DMS 273 (cell line): ENCODE results near the gene HEXD.
A peak's percentile ranks its signal among the peaks of the same experiment; 100 is the strongest.

ENCODE experiments used
- DNase-seq: peaks from one replicate; lab custom pipeline; 2025; ENCODE audit not compliant: unreplicated experiment; lab: John Stamatoyannopoulos, UW

Gene HEXD

DNA sequence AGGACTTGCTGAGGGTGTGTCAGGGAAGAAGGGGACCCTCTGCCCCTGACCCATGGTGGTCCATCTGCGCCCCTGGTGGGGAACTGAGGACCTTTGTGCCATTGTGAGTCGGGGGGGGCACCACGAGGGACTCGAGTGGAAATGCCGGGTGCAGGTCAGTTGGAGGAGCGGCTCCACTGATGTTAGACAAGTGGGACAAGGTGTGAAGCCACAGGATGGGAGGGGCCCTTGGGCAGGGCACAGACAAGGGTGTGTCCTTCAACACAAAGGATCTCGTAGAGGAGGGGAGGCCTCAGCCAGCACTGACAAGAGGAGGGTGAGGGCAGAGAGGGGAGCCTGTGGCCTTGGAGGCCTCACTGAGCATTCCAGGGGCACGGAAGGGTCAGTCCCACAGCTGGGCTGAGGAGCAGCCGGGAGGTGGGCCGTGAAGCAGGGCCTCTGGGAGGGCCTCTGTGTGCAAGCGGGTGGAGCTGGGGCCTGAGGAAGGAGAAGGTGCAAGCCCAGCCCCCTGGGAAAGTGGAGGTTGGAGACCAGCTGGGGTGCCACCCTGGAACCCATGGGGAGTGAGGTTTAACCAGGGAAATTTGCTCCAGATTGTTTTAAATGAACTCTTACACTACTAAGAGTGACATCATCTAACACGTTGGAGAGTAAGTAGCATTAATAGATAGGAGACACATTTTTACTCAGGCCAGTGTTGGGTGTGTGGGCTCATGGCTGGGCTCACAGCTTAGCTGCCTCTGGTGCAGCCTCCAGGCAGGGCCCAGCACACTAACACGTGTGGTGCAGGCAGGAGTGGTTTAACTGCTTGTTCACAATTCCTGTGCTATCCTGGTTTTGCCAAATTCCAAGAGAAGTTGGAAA is 68.3 kb downstream of the HEXD start:
- no peak for DNase-seq

DNA sequence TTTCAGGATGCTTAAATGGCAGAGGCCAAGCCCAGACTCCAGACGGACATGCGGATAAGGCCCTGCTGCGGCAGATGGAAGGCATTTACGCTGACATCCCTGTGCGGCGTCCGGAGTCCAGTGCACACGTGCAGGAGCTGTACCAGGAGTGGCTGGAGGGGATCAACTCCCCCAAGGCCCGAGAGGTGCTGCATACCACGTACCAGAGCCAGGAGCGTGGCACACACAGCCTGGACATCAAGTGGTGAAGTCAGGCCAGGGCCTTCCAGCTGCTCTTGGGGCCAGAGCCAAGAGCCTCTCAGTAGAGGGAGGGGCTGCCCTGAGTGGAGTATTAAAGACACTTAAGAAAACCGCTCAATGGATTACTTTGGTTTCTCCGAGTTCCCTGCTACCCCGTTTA is 69.8 kb downstream of the HEXD start:
- no peak for DNase-seq

DNA sequence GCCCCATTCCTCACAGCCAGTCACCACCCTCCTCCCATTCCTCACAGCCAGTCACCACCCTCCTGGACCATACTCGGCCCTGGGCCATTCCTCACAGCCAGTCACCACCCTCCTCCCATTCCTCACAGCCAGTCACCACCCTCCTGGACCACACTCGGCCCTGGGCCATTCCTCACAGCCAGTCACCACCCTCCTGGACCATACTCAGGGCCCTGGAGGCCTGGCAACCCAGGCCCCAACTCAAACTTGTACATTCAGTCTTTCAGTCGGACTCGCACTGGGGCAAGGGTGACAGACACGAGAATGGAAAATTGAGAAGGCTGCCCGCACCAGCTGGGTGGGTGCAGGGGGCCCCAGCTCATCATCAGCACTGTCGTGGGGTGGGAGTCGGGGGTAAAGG is 71.0 kb downstream of the HEXD start:
- no peak for DNase-seq

DNA sequence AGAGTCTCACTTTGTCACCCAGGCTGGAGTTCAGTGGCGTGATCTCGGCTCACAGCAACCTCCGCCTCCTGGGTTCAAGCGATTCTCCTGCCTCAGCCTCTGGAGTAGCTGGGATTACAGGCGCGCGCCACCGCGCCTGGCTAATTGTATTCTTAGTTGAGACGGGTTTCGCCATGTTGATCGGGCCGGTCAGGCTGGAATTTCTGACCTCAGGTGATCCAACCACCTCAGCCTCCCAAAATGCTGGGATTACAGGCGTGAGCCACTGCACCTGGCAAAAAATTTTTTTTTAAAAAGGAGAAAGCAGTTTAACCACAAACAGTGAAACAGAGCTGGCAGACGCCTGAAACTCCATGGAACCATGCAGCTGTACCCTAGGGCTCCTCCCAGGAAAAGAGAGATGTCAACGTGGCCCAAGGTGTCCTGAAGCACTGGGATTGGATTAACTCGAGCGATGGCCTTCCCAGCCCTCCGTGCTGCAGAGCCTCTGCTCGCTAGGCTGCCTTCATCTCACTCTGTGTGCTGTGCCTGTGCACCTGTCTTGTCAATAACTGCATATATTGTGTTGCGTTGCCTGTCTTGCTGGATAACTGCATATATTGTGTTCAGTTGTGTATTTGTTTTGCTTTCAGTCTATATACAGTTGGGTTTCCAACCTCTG is 71.8 kb downstream of the HEXD start:
- DNase-seq: no peak

DNA sequence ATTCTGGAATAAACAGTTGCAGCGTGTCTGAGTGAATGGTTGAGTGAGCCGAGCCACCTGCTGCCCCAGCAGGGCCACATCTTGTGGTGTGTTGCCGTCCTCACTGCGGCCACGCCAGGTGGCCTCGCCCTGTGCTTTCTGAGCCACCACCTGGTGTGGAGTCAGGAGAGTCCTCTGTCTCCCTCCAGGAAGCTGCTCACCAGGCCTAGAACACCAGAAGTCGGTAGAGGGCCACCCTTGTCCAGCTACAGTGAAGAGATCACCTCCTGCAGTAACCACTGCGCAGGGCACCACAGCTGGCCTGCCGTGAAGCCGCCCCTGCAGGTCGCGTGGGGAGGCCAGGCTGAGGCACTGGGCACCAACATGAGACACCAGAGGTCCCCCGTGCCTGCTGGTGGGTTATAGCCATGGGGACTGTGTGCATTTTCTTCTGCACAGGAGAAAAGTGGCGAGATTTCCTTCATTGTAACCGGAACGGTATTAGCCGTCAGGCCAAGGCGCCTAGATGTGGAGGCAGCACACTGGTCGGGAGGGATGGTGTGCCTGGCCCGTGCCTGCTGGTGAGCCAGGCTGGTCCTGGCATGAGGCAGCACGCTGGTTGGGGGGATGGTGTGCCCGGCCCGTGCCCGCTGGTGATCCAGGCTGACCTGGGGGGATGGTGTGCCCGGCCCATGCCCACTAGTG is 72.5 kb downstream of the HEXD start:
- DNase-seq: peak; percentile 69

DNA sequence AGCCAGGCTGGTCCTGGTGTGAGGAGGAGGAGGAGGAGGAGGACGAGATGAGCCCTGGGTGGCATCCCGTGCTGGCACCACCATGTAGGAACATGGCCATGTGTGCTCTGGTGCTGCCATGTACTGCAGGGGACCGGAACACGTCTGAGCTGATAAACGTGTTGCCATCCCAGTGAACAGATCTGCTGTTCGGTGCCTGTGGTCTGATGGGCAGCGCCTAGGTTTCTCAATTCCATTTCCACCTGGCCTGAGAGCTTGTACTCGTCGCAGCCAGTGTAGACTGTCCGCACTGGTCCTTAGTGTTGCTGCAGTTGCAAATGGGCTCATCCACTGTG is 73.0 kb downstream of the HEXD start:
- no peak for DNase-seq

DNA sequence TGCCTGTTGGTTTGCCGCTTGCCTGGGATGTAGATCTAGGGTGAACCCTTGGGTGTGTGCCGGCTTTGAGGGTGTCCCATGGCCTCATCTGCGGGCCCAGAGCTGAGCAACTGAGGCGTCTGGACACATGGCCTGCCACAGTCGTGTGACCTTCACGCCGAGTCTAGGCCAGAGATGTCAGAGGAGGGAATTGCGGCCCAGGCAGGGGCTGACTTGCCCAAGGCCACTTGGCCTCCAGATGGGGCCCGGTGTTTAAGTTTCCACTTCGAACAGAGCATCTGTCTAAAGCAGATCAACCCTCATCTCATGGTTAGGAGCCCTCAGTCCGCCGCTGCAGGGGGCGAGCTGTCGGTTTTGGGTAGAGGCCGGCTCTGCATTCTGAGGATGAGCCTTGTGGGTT is 73.4 kb downstream of the HEXD start:
- peak; percentile 34 for DNase-seq
